Measurements from ENCODE around the gene PDZD4. TPM values are rescaled to one million over a fixed set of nuclear protein-coding genes. Genes with fewer than 3 reads are reported as not detected.

PDZD4 gene
- total and polyA plus RNA-seq, 4 donors = 0.15 to 1.8 (median 0.69) TPM

DNA sequence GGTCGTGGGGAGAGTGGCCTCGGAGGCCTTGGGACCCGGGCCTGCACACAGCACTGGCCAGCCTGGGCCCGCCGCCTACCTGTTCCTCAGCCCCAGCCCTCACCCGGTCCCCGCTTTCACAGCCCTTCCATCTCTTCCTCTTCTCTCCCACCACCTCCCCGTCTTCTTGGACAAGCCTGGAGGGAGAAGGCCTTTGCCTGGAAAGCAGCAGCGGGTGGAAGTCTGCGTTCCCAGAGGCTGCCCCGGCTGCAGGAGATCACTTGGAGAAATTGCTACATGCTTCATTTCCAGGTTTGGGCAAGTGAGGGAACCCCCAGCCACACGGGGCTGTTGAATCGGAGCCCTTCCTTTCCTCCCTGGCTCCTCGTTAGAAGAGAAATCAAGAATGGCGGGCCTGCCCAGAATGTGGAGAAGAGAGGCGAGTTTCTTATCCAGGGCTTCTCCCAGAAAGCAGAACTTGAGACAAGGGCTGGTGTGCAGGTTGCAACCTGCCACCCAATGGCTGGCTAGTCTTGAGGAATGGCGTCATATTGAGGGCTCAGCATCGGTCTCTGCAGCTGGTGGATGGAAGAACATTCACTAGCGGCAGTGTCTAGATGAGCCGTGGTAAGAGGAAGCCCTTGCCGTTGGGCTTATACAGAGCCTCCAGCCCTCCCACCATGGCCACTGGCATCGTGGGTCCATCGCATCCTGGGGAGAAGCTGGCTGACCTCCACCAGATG lies 1.2 kb upstream of the PDZD4 start (continued):
- TF ChIP-seq TAF1 (conservative IDR thresholded peaks at IDR 0.05) (no peak), EGR1 (IDR thresholded peaks at IDR 0.05; ENCODE audit: low read depth in 2 of 2) (no peak), JUND (IDR thresholded peaks at IDR 0.05) (no peak)
- TF ChIP-seq, protein P1, sequence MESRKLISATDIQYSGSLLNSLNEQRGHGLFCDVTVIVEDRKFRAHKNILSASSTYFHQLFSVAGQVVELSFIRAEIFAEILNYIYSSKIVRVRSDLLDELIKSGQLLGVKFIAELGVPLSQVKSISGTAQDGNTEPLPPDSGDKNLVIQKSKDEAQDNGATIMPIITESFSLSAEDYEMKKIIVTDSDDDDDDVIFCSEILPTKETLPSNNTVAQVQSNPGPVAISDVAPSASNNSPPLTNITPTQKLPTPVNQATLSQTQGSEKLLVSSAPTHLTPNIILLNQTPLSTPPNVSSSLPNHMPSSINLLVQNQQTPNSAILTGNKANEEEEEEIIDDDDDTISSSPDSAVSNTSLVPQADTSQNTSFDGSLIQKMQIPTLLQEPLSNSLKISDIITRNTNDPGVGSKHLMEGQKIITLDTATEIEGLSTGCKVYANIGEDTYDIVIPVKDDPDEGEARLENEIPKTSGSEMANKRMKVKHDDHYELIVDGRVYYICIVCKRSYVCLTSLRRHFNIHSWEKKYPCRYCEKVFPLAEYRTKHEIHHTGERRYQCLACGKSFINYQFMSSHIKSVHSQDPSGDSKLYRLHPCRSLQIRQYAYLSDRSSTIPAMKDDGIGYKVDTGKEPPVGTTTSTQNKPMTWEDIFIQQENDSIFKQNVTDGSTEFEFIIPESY (IDR thresholded peaks at IDR 0.05) = no peak
- TF ChIP-seq, protein P2, sequence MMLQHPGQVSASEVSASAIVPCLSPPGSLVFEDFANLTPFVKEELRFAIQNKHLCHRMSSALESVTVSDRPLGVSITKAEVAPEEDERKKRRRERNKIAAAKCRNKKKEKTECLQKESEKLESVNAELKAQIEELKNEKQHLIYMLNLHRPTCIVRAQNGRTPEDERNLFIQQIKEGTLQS (IDR thresholded peaks at IDR 0.05) = no peak

DNA sequence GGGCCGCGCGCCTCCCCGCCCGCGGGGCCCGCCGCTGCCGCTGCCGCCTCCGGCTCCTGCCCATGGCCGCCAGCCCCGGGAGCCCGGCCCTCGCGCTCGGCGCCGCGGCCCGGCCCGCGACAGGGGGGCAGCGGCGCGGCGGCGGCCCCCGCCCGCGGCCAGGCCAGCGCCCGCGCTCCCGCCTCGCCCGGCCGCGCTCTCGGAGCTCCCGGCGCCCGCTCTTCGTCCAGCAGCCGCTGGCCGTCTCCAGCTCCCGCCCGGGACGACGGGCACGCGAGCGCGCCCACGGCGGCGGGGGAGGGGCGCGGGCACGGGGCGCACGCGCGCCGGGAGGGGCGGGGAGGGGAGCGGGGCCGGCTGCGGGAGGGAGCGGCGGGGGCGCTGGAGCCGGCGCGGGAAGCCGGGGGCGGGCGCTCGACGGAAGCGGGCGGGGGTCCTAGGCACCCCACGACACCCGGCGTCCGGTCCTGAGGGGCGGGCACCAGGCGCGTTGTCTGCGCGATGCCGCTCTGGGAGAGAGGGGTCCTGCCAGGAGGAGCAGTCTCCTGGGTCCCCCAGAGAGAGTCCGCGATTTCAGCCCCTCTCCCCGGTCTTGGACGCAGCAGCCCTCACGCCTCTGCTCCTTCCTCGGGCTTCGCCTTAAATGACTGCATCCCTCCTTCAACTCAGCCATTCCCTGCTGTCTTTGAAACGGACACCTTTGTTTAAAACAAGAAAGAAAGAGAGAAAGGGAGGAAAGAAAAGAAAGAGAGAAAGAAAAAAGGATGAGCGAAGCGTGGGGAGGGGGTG lies 490 bp upstream of the PDZD4 start:
- no peak for TF ChIP-seq SP1 (IDR thresholded peaks at IDR 0.05)
- TF ChIP-seq, protein P1 (IDR thresholded peaks at IDR 0.05) = no peak
- TF ChIP-seq HNF4G (IDR thresholded peaks at IDR 0.05) = no peak
- TF ChIP-seq YY1 (IDR thresholded peaks at IDR 0.05) = no peak
- TF ChIP-seq, protein P3, sequence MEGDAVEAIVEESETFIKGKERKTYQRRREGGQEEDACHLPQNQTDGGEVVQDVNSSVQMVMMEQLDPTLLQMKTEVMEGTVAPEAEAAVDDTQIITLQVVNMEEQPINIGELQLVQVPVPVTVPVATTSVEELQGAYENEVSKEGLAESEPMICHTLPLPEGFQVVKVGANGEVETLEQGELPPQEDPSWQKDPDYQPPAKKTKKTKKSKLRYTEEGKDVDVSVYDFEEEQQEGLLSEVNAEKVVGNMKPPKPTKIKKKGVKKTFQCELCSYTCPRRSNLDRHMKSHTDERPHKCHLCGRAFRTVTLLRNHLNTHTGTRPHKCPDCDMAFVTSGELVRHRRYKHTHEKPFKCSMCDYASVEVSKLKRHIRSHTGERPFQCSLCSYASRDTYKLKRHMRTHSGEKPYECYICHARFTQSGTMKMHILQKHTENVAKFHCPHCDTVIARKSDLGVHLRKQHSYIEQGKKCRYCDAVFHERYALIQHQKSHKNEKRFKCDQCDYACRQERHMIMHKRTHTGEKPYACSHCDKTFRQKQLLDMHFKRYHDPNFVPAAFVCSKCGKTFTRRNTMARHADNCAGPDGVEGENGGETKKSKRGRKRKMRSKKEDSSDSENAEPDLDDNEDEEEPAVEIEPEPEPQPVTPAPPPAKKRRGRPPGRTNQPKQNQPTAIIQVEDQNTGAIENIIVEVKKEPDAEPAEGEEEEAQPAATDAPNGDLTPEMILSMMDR (IDR thresholded peaks at IDR 0.05; ENCODE audit: low read depth, low read length, missing input control) = no peak
- no peak for TF ChIP-seq JUND (IDR thresholded peaks at IDR 0.05)
- TF ChIP-seq GABPA (IDR thresholded peaks at IDR 0.05 in 1 of 2, conservative IDR thresholded peaks at IDR 0.05 in 1 of 2) = no peak
- TF ChIP-seq EGR1 (IDR thresholded peaks at IDR 0.05; ENCODE audit: low read depth in 2 of 2) = no peak
- no peak for TF ChIP-seq RAD21 (IDR thresholded peaks at IDR 0.05)
- no peak for TF ChIP-seq TAF1 (conservative IDR thresholded peaks at IDR 0.05)
- no peak for TF ChIP-seq HNF4A (conservative IDR thresholded peaks at IDR 0.05)
- TF ChIP-seq, protein P4, sequence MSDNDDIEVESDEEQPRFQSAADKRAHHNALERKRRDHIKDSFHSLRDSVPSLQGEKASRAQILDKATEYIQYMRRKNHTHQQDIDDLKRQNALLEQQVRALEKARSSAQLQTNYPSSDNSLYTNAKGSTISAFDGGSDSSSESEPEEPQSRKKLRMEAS (IDR thresholded peaks at IDR 0.05) = no peak
- Histone ChIP-seq H3K4me3 (ENCODE audit: low read depth in 1 of 3, low read length in 3 of 3) (peak overlapping the region in 1 of 3 donors; percentile 56), H3K27me3 (ENCODE audit: control insufficient read depth in 4 of 4, insufficient read depth in 4 of 4, low read length in 3 of 4) (peaks cover 0 to 4% (median 0%) of the 10 kb centered on the region in 4 donors), H3K9me3 (ENCODE audit: control insufficient read depth in 4 of 4, low read length in 3 of 4) (no peaks in the 10 kb centered on the region), H3K27ac (ENCODE audit: low read depth in 1 of 2, low read length in 2 of 2) (no peak overlapping the region), H3K4me1 (ENCODE audit: control insufficient read depth in 4 of 4, insufficient read depth in 4 of 4, low read length in 3 of 4) (peaks cover 0 to 5% (median 2%) of the 10 kb centered on the region in 4 donors), H3K36me3 (ENCODE audit: control insufficient read depth in 4 of 4, insufficient read depth in 3 of 4, low read depth in 1 of 4, low read length in 3 of 4) (no peaks in the 10 kb centered on the region), H3K9ac (ENCODE audit: low read depth in 1 of 2, low read length in 2 of 2) (no peak overlapping the region)
- WGBS = 4% methylated on average over 102 of the region's 102 CpGs
- no peak for DNase-seq (ENCODE audit: low spot score)

Data from liver (tissue), 9 donors.